ENCODE results near the gene PRUNE2. TPM values are rescaled to one million over a fixed set of nuclear protein-coding genes. Genes with fewer than 3 reads are reported as not detected.

Gene PRUNE2
- total and polyA plus RNA-seq, 12 donors, result 0.87 to 5.7 (median 1.6) TPM

GRCh38 chr9:76852026-76852425 is 53.9 kb downstream of the PRUNE2 start:
- no peaks in the 10 kb centered on the region for H3K4me1 ChIP-seq
- no peak overlapping the region for H3K4me3 ChIP-seq
- no peak overlapping the region for H3K27ac ChIP-seq
- no peak for DNase-seq
- WGBS, 2 donors, result 88 to 92% methylated on average over 2 of the region's 2 CpGs
- H3K9me3 ChIP-seq, result peaks cover 0 to 3% (median 0%) of the 10 kb centered on the region in 11 donors
- no peak for ATAC-seq
- no peaks in the 10 kb centered on the region for H3K27me3 ChIP-seq
- TF ChIP-seq, protein P1, sequence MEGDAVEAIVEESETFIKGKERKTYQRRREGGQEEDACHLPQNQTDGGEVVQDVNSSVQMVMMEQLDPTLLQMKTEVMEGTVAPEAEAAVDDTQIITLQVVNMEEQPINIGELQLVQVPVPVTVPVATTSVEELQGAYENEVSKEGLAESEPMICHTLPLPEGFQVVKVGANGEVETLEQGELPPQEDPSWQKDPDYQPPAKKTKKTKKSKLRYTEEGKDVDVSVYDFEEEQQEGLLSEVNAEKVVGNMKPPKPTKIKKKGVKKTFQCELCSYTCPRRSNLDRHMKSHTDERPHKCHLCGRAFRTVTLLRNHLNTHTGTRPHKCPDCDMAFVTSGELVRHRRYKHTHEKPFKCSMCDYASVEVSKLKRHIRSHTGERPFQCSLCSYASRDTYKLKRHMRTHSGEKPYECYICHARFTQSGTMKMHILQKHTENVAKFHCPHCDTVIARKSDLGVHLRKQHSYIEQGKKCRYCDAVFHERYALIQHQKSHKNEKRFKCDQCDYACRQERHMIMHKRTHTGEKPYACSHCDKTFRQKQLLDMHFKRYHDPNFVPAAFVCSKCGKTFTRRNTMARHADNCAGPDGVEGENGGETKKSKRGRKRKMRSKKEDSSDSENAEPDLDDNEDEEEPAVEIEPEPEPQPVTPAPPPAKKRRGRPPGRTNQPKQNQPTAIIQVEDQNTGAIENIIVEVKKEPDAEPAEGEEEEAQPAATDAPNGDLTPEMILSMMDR (IDR thresholded peaks at IDR 0.05), result no peak
- H3K36me3 ChIP-seq, result no peaks in the 10 kb centered on the region
- intact Hi-C loops (cut with DNase I), result no loop called here

DNA sequence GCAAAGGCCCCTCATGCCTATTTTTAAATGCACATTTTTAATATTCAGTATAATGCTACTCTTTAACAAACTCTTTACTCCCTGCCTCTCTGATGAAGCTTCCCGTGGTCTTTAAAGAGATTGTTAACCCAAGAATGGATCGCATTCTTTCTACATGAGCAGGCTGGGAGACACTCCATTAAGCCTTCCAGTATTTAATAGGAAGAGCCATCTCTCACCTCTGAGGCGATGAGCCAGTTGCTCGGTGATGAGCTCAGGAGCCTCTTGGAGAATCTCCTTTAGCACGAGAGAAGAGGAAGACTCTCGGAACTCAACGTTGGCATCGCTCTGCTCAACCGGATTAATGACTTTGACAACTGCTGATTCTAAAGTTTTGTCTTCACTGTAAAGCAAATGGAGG is 59.6 kb downstream of the PRUNE2 start:
- H3K27ac ChIP-seq, result no peak overlapping the region
- H3K4me1 ChIP-seq, result no peaks in the 10 kb centered on the region
- no peaks in the 10 kb centered on the region for H3K27me3 ChIP-seq
- ATAC-seq, result no peak
- TF ChIP-seq, protein P1 (IDR thresholded peaks at IDR 0.05), result no peak
- no peaks in the 10 kb centered on the region for H3K36me3 ChIP-seq
- 89 to 90% methylated on average over 9 of the region's 9 CpGs for WGBS, 2 donors
- H3K9me3 ChIP-seq, result peaks cover 0 to 3% (median 0%) of the 10 kb centered on the region in 11 donors
- no peak for DNase-seq
- intact Hi-C loops (cut with DNase I), result loop anchor here in 1 of 10 donors (10.0 kb wide), 1 partner anchor 49 kb away; no protein-coding TSS in a partner anchor
- H3K4me3 ChIP-seq, result no peak overlapping the region

GRCh38 chr9:76845254-76845653 is 60.7 kb downstream of the PRUNE2 start:
- Histone ChIP-seq H3K4me1 (no peaks in the 10 kb centered on the region), H3K27me3 (no peaks in the 10 kb centered on the region), H3K36me3 (no peaks in the 10 kb centered on the region), H3K9me3 (peaks cover 0 to under 1% (median 0%) of the 10 kb centered on the region in 11 donors), H3K4me3 (no peak overlapping the region), H3K27ac (no peak overlapping the region)
- ATAC-seq (no peak), DNase-seq (no peak)
- intact Hi-C loops (cut with DNase I), result loop anchor here in 1 of 10 donors (10.0 kb wide), 1 partner anchor 50 kb away; no protein-coding TSS in a partner anchor
- WGBS, 2 donors, result 91 to 92% methylated on average over 4 of the region's 4 CpGs
- TF ChIP-seq, protein P1 (IDR thresholded peaks at IDR 0.05), result no peak

GRCh38 chr9:76835571-76836283 is 70.2 kb downstream of the PRUNE2 start:
- ATAC-seq, result peak in 7 of 8 donors; percentile 55 to 90 (median 75)
- intact Hi-C loops (cut with DNase I), result no loop called here
- 50 to 56% methylated on average over 7 of the region's 7 CpGs for WGBS, 2 donors
- H3K27me3 ChIP-seq, result no peaks in the 10 kb centered on the region
- peaks cover 0 to under 1% (median 0%) of the 10 kb centered on the region in 11 donors for H3K9me3 ChIP-seq
- no peaks in the 10 kb centered on the region for H3K36me3 ChIP-seq
- H3K4me1 ChIP-seq, result peaks cover 0 to 14% (median 0%) of the 10 kb centered on the region in 9 donors
- H3K27ac ChIP-seq, result peak overlapping the region in 8 of 10 donors; percentile 0 to 78 (median 38)
- H3K4me3 ChIP-seq, result peak overlapping the region in 2 of 10 donors; percentile 2 to 5
- DNase-seq, result no peak
- TF ChIP-seq, protein P1 (IDR thresholded peaks at IDR 0.05), result no peak

Data from heart right ventricle (tissue), 16 donors.